GM21528 (cell line): ENCODE measurements around the gene HOTAIR.

Experiments
- ATAC-seq: cut with Tn5 transposase; IDR thresholded peaks from one replicate; pipeline ENCODE4 v1.9.1; 2021; ENCODE audit warnings: mild to moderate bottlenecking, moderate library complexity; ENCODE audit not compliant: unreplicated experiment, low FRiP score

HOTAIR gene

DNA sequence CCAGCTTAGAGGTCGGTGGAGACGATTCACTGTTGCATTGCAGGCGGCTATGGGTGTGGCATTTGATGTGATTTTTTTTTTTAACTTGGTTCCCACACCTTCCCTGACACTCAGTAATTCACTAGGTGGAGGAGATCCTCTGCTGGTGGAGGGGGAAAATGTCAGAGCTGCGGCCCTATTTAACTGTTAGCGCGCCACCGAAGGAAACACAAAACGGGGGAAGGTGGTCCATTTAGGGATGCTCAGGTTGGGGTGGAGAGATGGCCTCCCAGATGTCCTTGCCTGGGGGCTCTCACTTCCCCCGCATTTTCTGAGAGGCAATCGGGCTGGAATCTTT, 24.3 kb downstream of the HOTAIR start:
- ATAC-seq, result no peak

DNA sequence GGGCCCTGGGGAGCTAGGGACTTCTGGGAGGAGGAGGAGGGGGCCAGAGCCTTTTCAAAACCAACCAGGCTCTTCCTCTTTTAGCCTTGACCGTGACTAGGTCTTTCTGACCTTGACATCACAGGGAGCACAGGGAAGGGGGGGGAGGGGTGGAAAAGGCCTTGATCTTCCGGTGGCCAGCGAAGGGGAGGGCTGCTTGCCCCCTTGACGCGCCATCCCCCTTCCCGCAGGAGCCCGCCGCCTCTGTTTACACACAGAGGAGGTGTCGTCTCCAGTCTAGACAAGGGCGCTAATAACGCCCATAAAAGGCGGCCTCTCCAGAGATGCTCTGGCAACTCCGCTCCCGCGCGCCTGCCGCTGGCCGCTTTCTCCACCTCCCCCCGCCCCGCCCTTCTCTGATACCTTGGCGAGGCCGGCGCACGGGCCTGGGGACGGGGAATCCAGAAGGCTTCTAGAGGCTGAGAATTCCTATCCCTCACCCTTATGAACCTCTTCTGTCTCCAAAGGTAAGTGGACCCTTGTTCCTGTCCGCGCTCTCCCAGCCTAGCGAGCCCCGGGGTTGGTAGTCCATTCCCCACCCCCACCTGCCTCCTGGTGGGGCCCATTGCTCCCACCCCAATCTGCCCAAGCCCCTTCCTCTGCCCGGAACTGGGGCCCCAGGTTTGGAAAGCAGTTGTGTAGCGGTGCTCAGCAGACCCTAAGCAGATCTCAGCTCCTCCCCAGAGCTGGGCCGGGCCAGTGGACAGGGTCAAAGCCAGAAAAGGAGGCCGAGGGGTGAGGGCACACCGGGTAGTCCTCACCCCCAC, 24.9 kb downstream of the HOTAIR start:
- no peak for ATAC-seq

GRCh38 chr12:53948650-53949593, 25.8 kb downstream of the HOTAIR start:
- no peak for ATAC-seq

DNA sequence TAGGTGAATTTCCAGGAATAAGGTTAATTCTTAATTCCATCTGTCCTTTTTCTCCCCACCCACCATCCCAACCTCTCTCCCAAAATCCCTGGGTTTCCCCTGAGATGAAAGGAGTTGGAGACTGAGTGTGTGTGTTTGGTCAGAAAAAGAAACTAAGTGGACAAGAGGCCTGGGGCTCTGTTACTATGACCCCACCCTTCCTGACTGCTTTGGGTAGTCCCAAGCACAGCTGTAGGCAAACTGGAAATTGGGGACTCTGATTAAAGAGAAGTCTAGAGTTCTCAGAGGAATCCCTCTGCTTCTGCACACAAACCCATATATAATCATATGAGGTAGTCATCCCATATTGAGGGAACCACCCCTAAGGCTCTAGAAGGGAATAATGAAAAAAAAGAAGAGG, 27.0 kb downstream of the HOTAIR start:
- no peak for ATAC-seq

- no peak for ATAC-seq
Observed at GRCh38 chr12:53944907-53945847, 29.6 kb downstream of the HOTAIR start.

GRCh38 chr12:53944209-53944608, 30.5 kb downstream of the HOTAIR start:
- ATAC-seq, result no peak

GRCh38 chr12:53942467-53942997, 32.2 kb downstream of the HOTAIR start:
- no peak for ATAC-seq

- ATAC-seq, result no peak
Observed at GRCh38 chr12:53941750-53942149, 33.0 kb downstream of the HOTAIR start.

DNA sequence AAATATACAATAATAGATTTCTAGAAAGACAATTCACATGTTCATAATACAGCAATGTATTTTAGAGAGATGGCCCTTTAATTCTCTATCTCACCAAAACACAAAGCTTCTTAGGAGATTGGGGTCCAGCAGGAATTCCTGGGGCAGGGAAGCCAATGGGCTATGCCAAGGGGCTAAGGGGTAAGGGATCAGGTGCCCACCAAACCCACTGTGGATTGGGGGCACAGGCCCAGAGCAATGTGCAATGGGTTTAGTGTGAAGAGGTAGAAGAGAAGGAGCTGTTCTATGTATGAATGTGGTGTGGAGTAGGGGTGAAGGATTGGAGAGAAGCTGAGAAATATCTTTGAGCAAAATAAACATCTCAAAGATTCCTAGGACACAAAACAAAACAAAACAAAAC, 33.6 kb downstream of the HOTAIR start:
- ATAC-seq, result no peak

GRCh38 chr12:53940443-53941014, 34.2 kb downstream of the HOTAIR start:
- ATAC-seq, result no peak

DNA sequence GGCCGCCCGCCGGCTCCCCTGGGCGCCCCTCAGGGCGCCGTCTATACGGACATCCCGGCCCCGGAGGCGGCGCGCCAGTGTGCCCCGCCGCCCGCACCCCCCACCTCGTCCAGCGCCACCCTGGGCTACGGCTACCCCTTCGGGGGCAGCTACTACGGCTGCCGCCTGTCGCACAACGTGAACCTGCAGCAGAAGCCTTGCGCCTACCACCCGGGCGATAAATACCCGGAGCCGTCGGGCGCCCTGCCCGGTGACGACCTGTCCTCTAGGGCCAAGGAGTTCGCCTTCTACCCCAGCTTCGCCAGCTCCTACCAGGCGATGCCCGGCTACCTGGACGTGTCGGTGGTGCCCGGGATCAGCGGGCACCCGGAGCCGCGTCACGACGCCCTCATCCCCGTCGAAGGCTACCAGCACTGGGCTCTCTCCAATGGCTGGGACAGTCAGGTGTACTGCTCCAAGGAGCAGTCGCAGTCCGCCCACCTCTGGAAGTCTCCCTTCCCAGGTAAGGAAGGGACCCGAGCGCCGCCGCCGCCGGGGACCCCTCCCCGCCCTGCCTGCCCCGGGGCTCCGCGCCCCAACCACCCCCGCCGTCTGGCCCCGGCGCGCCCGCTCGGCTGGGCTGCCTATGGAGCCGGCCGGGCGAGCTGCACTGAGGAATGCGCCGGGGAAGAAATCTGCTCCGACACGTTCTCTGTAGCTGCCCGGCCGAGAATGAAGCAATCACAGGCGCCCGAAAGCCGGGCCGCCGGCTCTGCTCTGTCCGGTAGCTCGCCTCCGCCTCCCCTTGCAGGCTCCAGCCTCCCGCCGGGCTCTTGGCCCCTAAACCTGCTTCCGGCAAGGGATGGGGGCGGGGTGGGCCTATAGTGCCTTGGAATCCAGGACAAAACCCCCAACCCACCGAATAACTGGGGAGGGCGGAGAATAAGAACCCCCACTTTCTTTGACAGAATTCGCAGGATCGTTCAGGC, 35.3 kb downstream of the HOTAIR start:
- ATAC-seq, result no peak

DNA sequence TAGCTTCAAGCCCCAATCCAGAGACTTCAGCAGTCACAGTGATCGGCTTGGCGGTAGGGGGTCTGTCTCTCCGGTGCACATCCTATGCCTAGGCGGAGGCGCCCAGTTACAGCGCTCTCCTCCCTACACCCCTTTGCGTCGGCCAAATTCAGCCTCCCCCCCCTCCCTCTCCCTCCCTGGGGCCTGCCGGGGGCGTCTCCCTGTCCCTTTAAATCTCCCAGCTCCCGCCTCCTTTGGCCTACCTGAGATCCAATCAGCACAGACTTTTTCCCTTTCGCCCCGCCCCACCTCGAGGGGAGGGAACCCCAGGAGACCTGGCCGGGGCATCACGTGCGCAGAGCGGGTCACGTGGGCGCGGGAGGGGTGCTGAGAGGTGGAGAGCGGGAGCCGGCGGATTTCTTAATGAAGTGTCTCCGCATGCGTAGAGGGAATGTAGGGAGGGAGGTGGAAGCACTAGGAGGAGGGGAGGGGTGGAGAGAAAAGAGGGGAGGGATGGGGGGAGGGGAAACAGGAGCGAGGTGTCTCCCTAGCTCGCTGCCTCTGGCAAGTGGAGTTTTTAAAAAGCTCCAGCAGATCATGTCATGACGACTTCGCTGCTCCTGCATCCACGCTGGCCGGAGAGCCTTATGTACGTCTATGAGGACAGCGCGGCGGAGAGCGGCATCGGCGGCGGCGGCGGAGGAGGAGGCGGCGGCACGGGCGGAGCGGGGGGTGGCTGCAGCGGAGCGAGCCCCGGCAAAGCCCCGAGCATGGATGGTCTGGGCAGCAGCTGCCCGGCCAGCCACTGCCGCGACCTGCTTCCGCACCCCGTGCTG, 36.2 kb downstream of the HOTAIR start, which contains the start of gene HOXC13:
HOXC13 (plus strand) TSS at position 506 of the 815 bp plus-strand sequence; CDS start at position 582, 76 bp downstream.
- no peak for ATAC-seq

- ATAC-seq, result no peak
Observed at GRCh38 chr12:53937596-53938325, 37.0 kb downstream of the HOTAIR start.

GRCh38 chr12:53937099-53937498, 37.7 kb downstream of the HOTAIR start:
- ATAC-seq, result no peak

- no peak for ATAC-seq
Observed at GRCh38 chr12:53935383-53936341, 39.1 kb downstream of the HOTAIR start.

GRCh38 chr12:53932915-53933314, 41.8 kb downstream of the HOTAIR start:
- ATAC-seq, result no peak
